Endodermal cell (in vitro differentiated cells): ENCODE measurements around the gene VAMP5. TPM values are rescaled to one million over a fixed set of nuclear protein-coding genes. Genes with fewer than 3 reads are reported as not detected.

Experiments
- DNase-seq: peaks from one replicate; pipeline ENCODE4 v3.0.0-alpha.2; 2017
- H3K27ac ChIP-seq: 2 replicates; pipeline ENCODE4 v1.5.1; 2013; ENCODE audit warnings: mild to moderate bottlenecking, low read depth, low read length, moderate library complexity
- H3K27me3 ChIP-seq: 2 replicates; pipeline ENCODE4 v1.6.1; 2013; ENCODE audit warnings: mild to moderate bottlenecking, low read length, moderate library complexity; ENCODE audit not compliant: insufficient read depth, control insufficient read depth, poor library complexity, severe bottlenecking
- H3K36me3 ChIP-seq: 2 replicates; pipeline ENCODE4 v1.7.0; 2013; ENCODE audit warnings: mild to moderate bottlenecking, low read length, moderate library complexity; ENCODE audit not compliant: control insufficient read depth, insufficient read depth
- H3K4me1 ChIP-seq: one replicate; pipeline ENCODE4 v1.7.0; 2013; ENCODE audit warnings: low read length; ENCODE audit not compliant: control insufficient read depth, insufficient read depth
- H3K4me3 ChIP-seq: 2 replicates; pipeline ENCODE4 v1.5.1; 2013; ENCODE audit warnings: mild to moderate bottlenecking, low read length, moderate library complexity
- H3K9ac ChIP-seq: 2 replicates; pipeline ENCODE4 v1.6.1; 2013; ENCODE audit warnings: mild to moderate bottlenecking, low read length, moderate library complexity; ENCODE audit not compliant: poor library complexity, severe bottlenecking; ENCODE audit errors: extremely low read depth
- H3K9me3 ChIP-seq: 2 replicates; pipeline ENCODE4 v1.6.1; 2013; ENCODE audit warnings: mild to moderate bottlenecking, low read length, moderate library complexity; ENCODE audit not compliant: control insufficient read depth
- H3K27ac Mint-ChIP-seq: 2 replicates; pipeline ENCODE4 v1.8.0; 2020; ENCODE audit warnings: mixed read lengths
- H3K27me3 Mint-ChIP-seq: 2 replicates; pipeline ENCODE4 v1.8.0; 2021; ENCODE audit warnings: mild to moderate bottlenecking, mixed read lengths; ENCODE audit not compliant: insufficient read depth
- H3K36me3 Mint-ChIP-seq: 2 replicates; pipeline ENCODE4 v1.8.0; 2020; ENCODE audit warnings: low read depth, mixed read lengths
- H3K4me1 Mint-ChIP-seq: 2 replicates; pipeline ENCODE4 v1.8.0; 2020; ENCODE audit warnings: mixed read lengths
- H3K4me3 Mint-ChIP-seq: 2 replicates; pipeline ENCODE4 v1.8.0; 2020; ENCODE audit warnings: mild to moderate bottlenecking, moderate library complexity, mixed read lengths
- H3K9me3 Mint-ChIP-seq: 2 replicates; pipeline ENCODE4 v1.8.0; 2020; ENCODE audit warnings: mild to moderate bottlenecking, mixed read lengths
- WGBS, 2 experiments: methylation state at CpG; one replicate each; pipeline versions ENCODE4 v1.1.5 to v1.1.7; 2013; ENCODE audit warnings: missing lambda C conversion rate in 2 of 2, mixed read lengths in 1 of 2; ENCODE audit not compliant: insufficient coverage in 1 of 2, insufficient read length in 1 of 2; 5-methylcytosine and 5-hydroxymethylcytosine counted together
- total RNA-seq, 2 donors: library from RNA; stranded (reverse); fragmentation: NEBNext Ultra II Directional in 1 of 2; extraction: Animal tissue kit (Norgen Biotek cat#: 25700) in 1 of 2; gene quantifications; 2 replicates in 1 of 2; 3 replicates in 1 of 2; pipeline ENCODE4 v1.2.1, GENCODE V29; 2021
- TF ChIP-seq, protein P1 (sequence below): fragments of 200-600 bp; sonication (generic); conservative IDR thresholded peaks from 2 replicates; pipeline ENCODE4 v1.5.0; 2021; ENCODE audit warnings: antibody characterized with exemption, mild to moderate bottlenecking

Gene VAMP5
- total RNA-seq, 2 donors from 2014 or later: 6.3 to 13.9 TPM

DNA sequence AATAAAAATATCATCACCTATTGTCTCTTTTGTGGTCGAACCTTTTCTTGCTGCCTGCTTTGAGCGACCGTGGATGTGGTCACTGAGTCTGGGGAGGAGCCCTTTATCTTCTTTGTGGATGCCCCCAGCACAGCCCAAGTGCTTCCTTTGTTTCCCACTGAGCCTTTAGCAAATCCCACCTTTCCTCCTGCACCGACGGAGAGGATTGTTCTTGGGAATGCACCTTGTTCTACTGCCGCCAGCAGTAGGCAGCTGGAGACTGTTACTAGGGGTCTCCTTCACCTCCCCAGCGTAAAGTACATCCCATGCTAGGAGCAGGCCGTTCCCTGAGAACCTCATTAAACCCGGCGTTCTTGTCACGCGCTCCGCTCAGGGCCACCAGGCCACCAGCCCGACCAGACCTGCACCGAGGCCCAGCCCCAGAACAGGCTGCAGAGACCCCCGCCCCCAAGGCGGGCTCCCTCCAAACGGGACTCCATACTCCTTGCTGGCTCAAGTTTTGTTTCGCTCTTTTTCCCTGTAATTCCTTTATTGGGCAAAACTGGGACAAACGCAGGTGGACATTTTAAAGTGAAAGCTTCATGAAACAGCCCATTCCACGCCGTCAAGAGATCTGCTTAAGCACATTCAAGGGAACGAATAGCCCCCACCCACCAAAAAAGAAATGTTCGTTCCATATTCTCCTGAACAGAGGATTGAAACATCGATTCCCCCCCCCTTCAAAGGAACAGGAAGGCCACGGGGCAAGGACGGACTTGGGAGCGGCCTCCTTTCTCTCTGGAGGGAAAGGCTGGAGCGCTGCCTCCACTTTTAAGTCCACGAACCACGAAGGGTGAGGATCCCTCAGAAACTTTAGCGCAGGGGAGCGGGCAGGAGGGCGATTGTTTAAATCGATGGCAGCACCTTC is 46.4 kb upstream of the VAMP5 start:
- H3K9me3 ChIP-seq: no peaks in the 10 kb centered on the region
- H3K27ac ChIP-seq: peak overlapping the region; percentile 100
- Mint-ChIP-seq H3K4me3 (peak overlapping the region; percentile 95), H3K4me1 (peaks cover 38% of the 10 kb centered on the region), H3K27me3 (no peaks in the 10 kb centered on the region), H3K9me3 (no peaks in the 10 kb centered on the region), H3K36me3 (peaks cover 32% of the 10 kb centered on the region), H3K27ac (peak overlapping the region; percentile 99)
- TF ChIP-seq, protein P1, sequence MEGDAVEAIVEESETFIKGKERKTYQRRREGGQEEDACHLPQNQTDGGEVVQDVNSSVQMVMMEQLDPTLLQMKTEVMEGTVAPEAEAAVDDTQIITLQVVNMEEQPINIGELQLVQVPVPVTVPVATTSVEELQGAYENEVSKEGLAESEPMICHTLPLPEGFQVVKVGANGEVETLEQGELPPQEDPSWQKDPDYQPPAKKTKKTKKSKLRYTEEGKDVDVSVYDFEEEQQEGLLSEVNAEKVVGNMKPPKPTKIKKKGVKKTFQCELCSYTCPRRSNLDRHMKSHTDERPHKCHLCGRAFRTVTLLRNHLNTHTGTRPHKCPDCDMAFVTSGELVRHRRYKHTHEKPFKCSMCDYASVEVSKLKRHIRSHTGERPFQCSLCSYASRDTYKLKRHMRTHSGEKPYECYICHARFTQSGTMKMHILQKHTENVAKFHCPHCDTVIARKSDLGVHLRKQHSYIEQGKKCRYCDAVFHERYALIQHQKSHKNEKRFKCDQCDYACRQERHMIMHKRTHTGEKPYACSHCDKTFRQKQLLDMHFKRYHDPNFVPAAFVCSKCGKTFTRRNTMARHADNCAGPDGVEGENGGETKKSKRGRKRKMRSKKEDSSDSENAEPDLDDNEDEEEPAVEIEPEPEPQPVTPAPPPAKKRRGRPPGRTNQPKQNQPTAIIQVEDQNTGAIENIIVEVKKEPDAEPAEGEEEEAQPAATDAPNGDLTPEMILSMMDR: no peak
- WGBS, 2 experiments: 1% methylated on average over 14 to 35 of the region's 35 CpGs
- peak overlapping the region; percentile 99 for H3K4me3 ChIP-seq
- peak overlapping the region; percentile 98 for H3K9ac ChIP-seq
- peaks cover 25% of the 10 kb centered on the region for H3K36me3 ChIP-seq
- peak; percentile 88 for DNase-seq
- H3K27me3 ChIP-seq: no peaks in the 10 kb centered on the region
- peaks cover 22% of the 10 kb centered on the region for H3K4me1 ChIP-seq

DNA sequence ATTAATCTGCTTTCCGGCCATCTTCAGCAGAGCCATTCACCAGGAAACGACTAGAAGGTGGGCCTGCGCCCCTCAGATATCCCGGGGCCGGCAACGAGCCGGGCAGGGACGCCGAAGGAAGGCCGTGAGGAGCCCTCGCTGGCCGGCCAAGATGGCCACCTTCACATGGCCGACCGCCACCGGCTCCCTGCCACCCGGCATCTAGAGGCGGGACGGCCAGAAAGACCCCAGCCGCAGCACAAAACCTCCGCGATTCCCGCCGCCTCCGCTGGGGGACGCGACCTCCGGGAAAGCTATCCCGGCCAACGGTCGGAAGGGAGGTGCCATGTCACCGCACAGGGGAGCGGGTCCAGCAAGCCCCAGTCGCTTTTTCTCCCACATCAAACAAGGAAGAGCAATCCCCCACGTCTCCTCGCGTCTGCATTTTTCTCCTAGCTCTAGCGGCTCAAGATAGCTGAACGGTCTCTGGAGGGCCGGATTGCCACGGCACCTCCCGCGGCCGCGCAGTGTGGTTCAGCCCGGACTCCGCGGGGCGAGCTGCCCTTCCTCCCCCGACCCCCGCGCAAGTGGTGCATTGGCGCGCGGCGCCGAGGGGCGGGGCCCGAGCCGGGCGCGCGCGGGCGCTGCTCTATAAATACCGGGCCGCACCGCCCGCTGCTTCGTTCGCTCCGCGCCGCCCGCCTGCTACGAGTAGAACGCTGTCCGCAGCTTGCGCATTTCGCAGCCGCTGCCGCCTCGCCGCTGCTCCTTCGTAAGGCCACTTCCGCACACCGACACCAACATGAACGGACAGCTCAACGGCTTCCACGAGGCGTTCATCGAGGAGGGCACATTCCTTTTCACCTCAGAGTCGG is 45.5 kb upstream of the VAMP5 start, which contains the start of gene MAT2A:
TSS of gene MAT2A (plus strand) at position 662 of the 854 bp plus-strand sequence. CDS start at position 782, 120 bp downstream.
- no peaks in the 10 kb centered on the region for H3K9me3 ChIP-seq
- H3K4me1 Mint-ChIP-seq: peaks cover 42% of the 10 kb centered on the region
- H3K36me3 Mint-ChIP-seq: peaks cover 39% of the 10 kb centered on the region
- peak within 1 kb of the TSS; percentile 99 for H3K4me3 ChIP-seq
- no peaks in the 10 kb centered on the region for H3K9me3 Mint-ChIP-seq
- peak within 1 kb of the TSS; percentile 100 for H3K27ac ChIP-seq
- peak within 1 kb of the TSS; percentile 95 for H3K4me3 Mint-ChIP-seq
- H3K4me1 ChIP-seq: peaks cover 22% of the 10 kb centered on the region
- H3K27me3 Mint-ChIP-seq: no peaks in the 10 kb centered on the region
- 0% methylated on average over 36 to 92 of the region's 92 CpGs for WGBS, 2 experiments
- peak; percentile 99 for DNase-seq
- H3K9ac ChIP-seq: peak within 1 kb of the TSS; percentile 98
- peak within 1 kb of the TSS; percentile 99 for H3K27ac Mint-ChIP-seq
- peaks cover 33% of the 10 kb centered on the region for H3K36me3 ChIP-seq
- H3K27me3 ChIP-seq: no peaks in the 10 kb centered on the region
- TF ChIP-seq, protein P1: peak; percentile 85

GRCh38 chr2:85539361-85540132 is 44.7 kb upstream of the VAMP5 start:
- H3K27ac ChIP-seq: peak overlapping the region; percentile 100
- H3K4me3 Mint-ChIP-seq: peak overlapping the region; percentile 95
- H3K4me1 Mint-ChIP-seq: peaks cover 42% of the 10 kb centered on the region
- TF ChIP-seq, protein P1: no peak
- no peaks in the 10 kb centered on the region for H3K9me3 Mint-ChIP-seq
- no peaks in the 10 kb centered on the region for H3K9me3 ChIP-seq
- peak overlapping the region; percentile 98 for H3K9ac ChIP-seq
- H3K36me3 Mint-ChIP-seq: peaks cover 47% of the 10 kb centered on the region
- peak overlapping the region; percentile 99 for H3K27ac Mint-ChIP-seq
- no peaks in the 10 kb centered on the region for H3K27me3 ChIP-seq
- H3K4me1 ChIP-seq: peaks cover 22% of the 10 kb centered on the region
- peak overlapping the region; percentile 99 for H3K4me3 ChIP-seq
- peaks cover 42% of the 10 kb centered on the region for H3K36me3 ChIP-seq
- peak; percentile 73 for DNase-seq
- H3K27me3 Mint-ChIP-seq: no peaks in the 10 kb centered on the region
- 0% methylated on average over 31 to 67 of the region's 67 CpGs for WGBS, 2 experiments
